Duodenal mucosa (tissue), 2 donors: Measurements from ENCODE around the gene HOXA5.

Source experiments
- H3K27ac ChIP-seq: one replicate; pipeline ENCODE4 v1.7.0; 2013; ENCODE audit warnings: low read depth, low read length
- H3K27me3 ChIP-seq, 2 donors: one replicate each; pipeline ENCODE4 v1.7.0; 2013; ENCODE audit warnings: low read length in 2 of 2, control low read depth in 1 of 2; ENCODE audit not compliant: insufficient read depth in 2 of 2, control insufficient read depth in 1 of 2
- H3K36me3 ChIP-seq, 2 donors: one replicate each; pipeline ENCODE4 v1.7.0; 2013; ENCODE audit warnings: low read length in 2 of 2, control low read depth in 1 of 2; ENCODE audit not compliant: insufficient read depth in 2 of 2, control insufficient read depth in 1 of 2
- H3K4me1 ChIP-seq, 2 donors: one replicate each; pipeline ENCODE4 v1.7.0; 2013; ENCODE audit warnings: low read length in 2 of 2, control low read depth in 1 of 2; ENCODE audit not compliant: insufficient read depth in 2 of 2, control insufficient read depth in 1 of 2
- H3K4me3 ChIP-seq, 2 donors: one replicate each; pipeline ENCODE4 v1.7.0; 2013; ENCODE audit warnings: low read length in 2 of 2, low read depth in 1 of 2
- H3K9ac ChIP-seq, 2 donors: one replicate each; pipeline ENCODE4 v1.7.0; 2013; ENCODE audit warnings: low read length in 2 of 2, low read depth in 1 of 2
- H3K9me3 ChIP-seq, 2 donors: one replicate each; pipeline ENCODE4 v1.7.0; 2013; ENCODE audit warnings: low read length in 2 of 2, control low read depth in 1 of 2; ENCODE audit not compliant: control insufficient read depth in 1 of 2

The HOXA5 gene

DNA sequence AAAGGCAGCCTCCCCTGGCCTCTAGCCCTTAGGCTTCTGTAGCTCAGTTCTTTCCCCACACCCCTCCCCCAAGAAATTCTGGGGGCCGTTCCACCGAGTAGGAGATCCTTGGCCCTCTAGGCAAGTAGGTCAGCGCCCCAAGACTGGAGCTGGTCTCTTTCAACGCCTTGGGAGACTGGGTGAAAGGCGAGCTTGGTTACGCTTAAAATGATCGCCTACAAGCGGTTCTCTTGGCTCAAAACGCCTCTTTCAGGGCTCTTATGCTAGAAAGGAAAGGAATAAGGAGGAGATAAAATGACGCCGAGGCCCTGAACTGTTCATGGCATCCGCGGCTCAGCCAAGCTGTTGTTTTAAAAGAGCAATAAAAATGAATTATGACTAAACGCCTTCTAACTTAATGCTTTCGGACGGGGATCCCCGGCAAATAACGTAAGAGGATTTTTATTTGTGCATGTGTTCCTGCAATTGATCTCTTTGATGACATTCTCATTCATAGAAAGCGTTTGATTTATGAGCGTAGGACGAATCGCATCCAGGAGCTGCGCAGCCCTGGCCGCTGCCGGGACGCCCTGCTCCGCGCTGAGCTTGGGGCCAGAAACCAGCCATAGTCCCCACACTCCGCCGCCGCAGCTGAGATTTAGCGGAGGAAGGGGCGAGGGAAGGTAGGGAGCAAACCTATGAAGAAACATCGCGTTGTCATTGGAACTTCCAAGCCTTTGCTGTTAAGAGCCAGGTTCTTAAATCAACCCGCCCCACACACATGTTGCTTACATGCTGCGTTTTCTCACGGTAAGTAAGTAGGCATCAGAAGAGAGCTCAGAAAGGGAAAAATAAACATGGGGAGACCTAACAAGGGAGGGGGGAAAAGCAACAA is 44.7 kb downstream of the HOXA5 start:
- H3K9me3 ChIP-seq, result no peaks in the 10 kb centered on the region
- H3K36me3 ChIP-seq, result peaks cover 0 to 3% of the 10 kb centered on the region in 2 donors
- peaks cover 25 to 35% of the 10 kb centered on the region in 2 donors for H3K4me1 ChIP-seq
- H3K4me3 ChIP-seq, result peak overlapping the region; percentile 78 to 87
- peak overlapping the region; percentile 74 for H3K27ac ChIP-seq
- peak overlapping the region; percentile 63 to 71 for H3K9ac ChIP-seq
- H3K27me3 ChIP-seq, result peaks cover 81 to 86% of the 10 kb centered on the region in 2 donors

GRCh38 chr7:27097686-27098577 is 45.5 kb downstream of the HOXA5 start:
- Histone ChIP-seq H3K9me3 (no peaks in the 10 kb centered on the region), H3K27ac (peak overlapping the region; percentile 74), H3K4me1 (peaks cover 25 to 35% of the 10 kb centered on the region in 2 donors), H3K9ac (peak overlapping the region; percentile 71 to 84), H3K27me3 (peaks cover 72 to 86% of the 10 kb centered on the region in 2 donors), H3K4me3 (peak overlapping the region; percentile 78 to 87), H3K36me3 (peaks cover 0 to 3% of the 10 kb centered on the region in 2 donors)

- H3K9ac ChIP-seq, result peak overlapping the region; percentile 71 to 84
Observed at GRCh38 chr7:27096768-27097514, 46.5 kb downstream of the HOXA5 start.

DNA sequence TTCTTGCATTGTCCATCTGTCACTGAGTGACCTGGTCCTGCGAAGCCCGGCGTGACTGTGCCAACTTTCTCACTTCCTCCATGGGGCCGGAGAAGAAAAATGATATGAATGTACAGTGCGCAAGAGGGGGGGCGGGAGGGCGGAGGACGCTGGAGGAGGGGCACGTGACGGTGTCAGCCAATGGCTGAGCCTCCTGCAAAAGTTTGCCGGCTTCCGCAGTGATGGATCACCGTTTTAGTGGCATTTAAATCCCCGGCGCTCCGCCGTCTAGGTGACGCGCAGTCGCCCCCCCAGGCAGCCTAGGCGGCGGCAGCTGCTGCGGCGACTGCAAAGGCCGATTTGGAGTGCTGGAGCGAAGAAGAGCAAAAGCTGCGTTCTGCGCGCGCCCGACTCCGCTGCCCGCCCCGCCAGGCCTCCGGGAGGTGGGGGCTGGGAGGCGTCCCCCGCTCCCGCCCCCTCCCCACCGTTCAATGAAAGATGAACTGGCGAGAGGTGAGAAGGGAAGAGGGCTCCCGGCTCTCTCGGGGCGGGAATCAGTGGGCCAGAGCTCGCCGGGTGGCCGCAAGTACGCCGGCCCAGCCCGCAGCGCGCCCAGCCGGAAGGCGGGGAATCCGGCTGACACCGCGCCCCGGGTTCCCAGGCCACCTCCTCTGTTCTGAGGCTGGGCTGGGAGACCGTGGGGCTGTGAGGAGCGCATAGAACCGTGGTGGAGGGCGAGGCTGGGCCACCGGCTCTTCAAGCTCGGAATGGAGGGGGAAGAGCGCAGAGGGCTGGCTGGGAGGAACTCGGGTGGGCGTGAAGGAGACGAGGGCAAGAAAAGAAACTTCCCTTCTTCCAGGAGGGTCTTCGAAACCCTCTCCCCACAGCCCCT is 47.3 kb downstream of the HOXA5 start, which contains the start of gene HOXA1:
Gene HOXA1 (minus strand): TSS at position 104 of the 871 bp plus-strand sequence. CDS start 88 bp downstream, at position 16.
- peaks cover 0 to 3% of the 10 kb centered on the region in 2 donors for H3K36me3 ChIP-seq
- H3K4me3 ChIP-seq, result peak within 1 kb of the TSS; percentile 78 to 87
- peak within 1 kb of the TSS; percentile 71 to 84 for H3K9ac ChIP-seq
- H3K9me3 ChIP-seq, result no peaks in the 10 kb centered on the region
- peaks cover 60 to 82% of the 10 kb centered on the region in 2 donors for H3K27me3 ChIP-seq
- peaks cover 17 to 35% of the 10 kb centered on the region in 2 donors for H3K4me1 ChIP-seq
- H3K27ac ChIP-seq, result peak within 1 kb of the TSS; percentile 85

More at GRCh38 chr7:27096768-27097514, 46.5 kb downstream of the HOXA5 start:
- peaks cover 0 to 3% of the 10 kb centered on the region in 2 donors for H3K36me3 ChIP-seq
- H3K27ac ChIP-seq, result peak overlapping the region; percentile 85
- H3K4me3 ChIP-seq, result peak overlapping the region; percentile 78 to 87
- no peaks in the 10 kb centered on the region for H3K9me3 ChIP-seq
- H3K27me3 ChIP-seq, result peaks cover 68 to 82% of the 10 kb centered on the region in 2 donors
- H3K4me1 ChIP-seq, result peaks cover 17 to 35% of the 10 kb centered on the region in 2 donors

- Histone ChIP-seq H3K36me3 (peaks cover 0 to 3% of the 10 kb centered on the region in 2 donors), H3K9ac (peak overlapping the region in 1 of 2 donors; percentile 37), H3K4me3 (peak overlapping the region; percentile 78 to 87), H3K27ac (no peak overlapping the region), H3K4me1 (peaks cover 17 to 35% of the 10 kb centered on the region in 2 donors), H3K9me3 (no peaks in the 10 kb centered on the region), H3K27me3 (peaks cover 55 to 82% of the 10 kb centered on the region in 2 donors)
Observed at GRCh38 chr7:27095050-27095896, 48.2 kb downstream of the HOXA5 start.

- H3K36me3 ChIP-seq, result peaks cover 0 to 3% of the 10 kb centered on the region in 2 donors
- no peak overlapping the region for H3K27ac ChIP-seq
- H3K9me3 ChIP-seq, result no peaks in the 10 kb centered on the region
- no peak overlapping the region for H3K9ac ChIP-seq
- peaks cover 14 to 35% of the 10 kb centered on the region in 2 donors for H3K4me1 ChIP-seq
- peaks cover 55 to 79% of the 10 kb centered on the region in 2 donors for H3K27me3 ChIP-seq
- no peak overlapping the region for H3K4me3 ChIP-seq
Observed at GRCh38 chr7:27094304-27095049, 49.0 kb downstream of the HOXA5 start.

GRCh38 chr7:27093184-27093895 is 50.1 kb downstream of the HOXA5 start:
- no peaks in the 10 kb centered on the region for H3K36me3 ChIP-seq
- H3K9ac ChIP-seq, result no peak overlapping the region
- H3K4me1 ChIP-seq, result peaks cover 3 to 27% of the 10 kb centered on the region in 2 donors
- H3K4me3 ChIP-seq, result no peak overlapping the region
- H3K27ac ChIP-seq, result no peak overlapping the region
- peaks cover 55 to 79% of the 10 kb centered on the region in 2 donors for H3K27me3 ChIP-seq
- H3K9me3 ChIP-seq, result no peaks in the 10 kb centered on the region

DNA sequence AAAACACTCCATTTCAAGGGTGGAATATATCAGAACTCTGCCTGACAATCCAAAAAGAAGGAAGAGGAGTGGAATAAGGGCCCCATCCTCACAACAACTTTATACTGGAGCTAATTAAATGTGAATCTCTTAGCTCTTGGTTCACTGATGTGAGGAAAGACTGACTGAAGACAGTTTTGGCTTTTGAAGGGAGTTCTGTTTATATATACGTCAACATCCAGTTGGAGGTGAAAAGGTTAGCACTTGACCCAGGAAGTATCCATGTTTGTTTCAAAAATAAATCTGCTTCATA is 50.7 kb downstream of the HOXA5 start:
- H3K4me3 ChIP-seq, result no peak overlapping the region
- H3K9ac ChIP-seq, result no peak overlapping the region
- H3K27me3 ChIP-seq, result peaks cover 54 to 78% of the 10 kb centered on the region in 2 donors
- no peak overlapping the region for H3K27ac ChIP-seq
- peaks cover 0 to 25% of the 10 kb centered on the region in 2 donors for H3K4me1 ChIP-seq
- no peaks in the 10 kb centered on the region for H3K36me3 ChIP-seq
- H3K9me3 ChIP-seq, result no peaks in the 10 kb centered on the region
